Activated gamma-delta T cell (primary cell): ENCODE measurements around the gene TIMP2.

Experiments
- DNase-seq: peaks from one replicate; lab custom pipeline; 2025; lab: John Stamatoyannopoulos, UW

Gene TIMP2

DNA sequence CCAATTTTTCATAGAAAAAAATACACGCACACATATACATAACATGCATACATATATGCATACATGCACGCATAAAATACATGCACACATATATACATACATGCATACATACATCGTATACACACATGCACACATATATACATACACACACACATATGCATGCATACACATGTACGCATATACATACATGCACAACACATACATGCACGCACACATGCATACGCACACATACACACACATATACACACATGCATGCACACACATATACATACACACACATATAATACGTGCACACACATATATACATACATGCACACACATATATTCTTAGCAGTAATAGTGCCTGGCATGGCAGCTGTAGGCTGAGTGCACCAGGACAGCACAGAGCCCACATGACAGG is 109.5 kb downstream of the TIMP2 start:
- DNase-seq, result no peak

DNA sequence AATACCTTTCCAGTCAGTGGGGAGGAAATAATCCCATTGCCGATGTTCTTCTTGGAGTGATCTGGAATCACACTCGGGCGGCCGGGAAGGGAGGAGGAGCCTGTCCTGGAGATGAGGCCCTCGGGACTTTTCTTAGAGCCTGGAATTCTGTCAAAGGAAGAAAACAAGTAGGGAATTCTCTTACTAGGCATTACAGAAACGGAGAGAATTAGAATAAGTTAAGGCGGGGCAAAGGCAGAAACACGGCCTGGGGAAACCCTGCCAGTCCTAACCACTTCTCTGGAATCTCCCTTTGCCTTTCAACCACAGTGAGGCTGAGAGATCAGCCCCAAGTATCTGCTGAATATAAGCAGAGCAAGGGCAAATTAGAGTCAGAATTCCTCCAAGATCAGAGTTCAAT is 112.3 kb downstream of the TIMP2 start:
- DNase-seq, result no peak

GRCh38 chr17:78808163-78808562 is 117.0 kb downstream of the TIMP2 start:
- no peak for DNase-seq

DNA sequence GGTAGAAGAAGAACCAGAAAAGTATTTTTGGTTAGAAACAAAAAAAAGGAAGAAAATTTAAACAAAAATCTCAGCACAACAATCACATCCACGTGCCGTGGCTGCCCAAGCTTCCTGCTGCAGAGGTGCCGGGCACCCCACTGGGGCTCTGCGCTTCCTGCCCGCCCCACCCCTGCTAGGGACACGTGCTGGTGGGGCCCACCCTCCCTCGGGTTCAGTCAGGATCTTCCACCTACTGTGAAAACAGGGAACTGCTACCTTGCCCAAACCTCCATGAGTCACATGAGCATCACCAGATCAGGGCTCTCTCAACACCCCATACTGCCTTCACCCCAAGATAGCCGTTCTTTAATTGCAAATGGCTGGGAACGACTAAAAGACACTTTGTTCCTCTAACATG is 118.7 kb downstream of the TIMP2 start:
- DNase-seq, result peak; percentile 52

DNA sequence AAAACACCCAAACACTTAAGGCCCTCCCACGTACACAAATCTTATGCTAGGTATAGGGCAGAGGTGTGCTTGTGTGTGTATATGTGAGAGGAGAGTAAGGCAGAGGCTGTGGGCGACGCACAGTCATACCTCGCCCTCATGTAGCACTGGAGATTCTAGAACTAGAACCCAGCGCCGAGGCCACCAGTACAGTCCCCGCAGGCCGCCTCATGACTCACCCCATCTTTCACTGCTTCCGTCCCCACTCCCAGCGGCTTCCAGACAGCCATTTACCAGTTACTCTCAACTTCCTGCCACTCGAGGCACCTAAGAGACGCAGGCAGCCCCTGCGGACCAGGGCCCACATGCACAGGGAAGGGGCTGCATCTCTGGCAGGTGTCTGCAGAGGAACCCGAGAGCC is 119.9 kb downstream of the TIMP2 start:
- peak; percentile 28 for DNase-seq

GRCh38 chr17:78804777-78805176 is 120.4 kb downstream of the TIMP2 start:
- no peak for DNase-seq

- DNase-seq, result no peak
Measured at GRCh38 chr17:78803186-78803845, 121.9 kb downstream of the TIMP2 start.
